Thyroid gland (tissue), 4 donors: ENCODE data around the gene CHMP6. TPM values are rescaled to one million over a fixed set of nuclear protein-coding genes. Genes with fewer than 3 reads are reported as not detected.

Source experiments
- DNase-seq, 2 donors: peaks; one replicate each; pipeline ENCODE4 v3.0.0-alpha.2; 2019
- H3K27ac ChIP-seq, 3 donors: fragments of 200-600 bp; sonication (generic); 1 replicate in 2 of 3; 2 replicates in 1 of 3; pipeline ENCODE4 v1.5.1; 2016 to 2019; ENCODE audit warnings: mild to moderate bottlenecking in 1 of 3, moderate library complexity in 1 of 3
- H3K27me3 ChIP-seq: fragments of 200-600 bp; sonication (generic); one replicate; pipeline ENCODE4 v1.5.1; 2019
- H3K36me3 ChIP-seq, 2 donors: fragments of 200-600 bp; sonication (generic); one replicate each; pipeline ENCODE4 v1.5.1; 2016 to 2019
- H3K4me1 ChIP-seq, 2 donors: fragments of 200-600 bp; sonication (generic); one replicate each; pipeline ENCODE4 v1.5.1; 2017 to 2019
- H3K4me3 ChIP-seq, 3 donors: fragments of 200-600 bp; sonication (generic); replicated peaks in 1 of 3; 1 replicate in 2 of 3; 2 replicates in 1 of 3; pipeline ENCODE4 v1.5.1; 2016; ENCODE audit warnings: mild to moderate bottlenecking in 1 of 3
- H3K9me3 ChIP-seq: fragments of 200-600 bp; sonication (generic); one replicate; pipeline ENCODE4 v1.5.1; 2017
- CTCF ChIP-seq, 6 experiments: fragments of 200-600 bp in 3 of 6; fragments of 450-650 bp in 3 of 6; sonication (generic) in 3 of 6; IDR thresholded peaks; one replicate each; pipeline ENCODE4 v1.5.1; 2016 to 2019; ENCODE audit warnings: antibody characterized with exemption in 6 of 6, mild to moderate bottlenecking in 2 of 6, inconsistent platforms in 1 of 6, moderate library complexity in 1 of 6
- POLR2A ChIP-seq, 2 donors: fragments of 450-650 bp; IDR thresholded peaks; one replicate each; pipeline ENCODE4 v1.6.1; 2017; ENCODE audit warnings: antibody characterized with exemption in 2 of 2, mild to moderate bottlenecking in 2 of 2, moderate library complexity in 1 of 2
- whole genome bisulfite sequencing, 2 donors: methylation state at CpG; one replicate each; pipeline ENCODE4 v1.1.5; 2017; 5-methylcytosine and 5-hydroxymethylcytosine counted together
- intact Hi-C: fragments of 100-400 bp; cut with DNase I; formaldehyde crosslinking; loops from one replicate; pipeline ENCODE4 v1.15.1; 2023
- total RNA-seq, 4 donors: library from RNA; depleted of rRNA; stranded (reverse); fragments of >200 nt; gene quantifications; one replicate each; pipeline ENCODE4 v1.2.3, GENCODE V29; 2016

The CHMP6 gene
- total RNA-seq, 4 donors from 2014 or later: 19.5 to 37.8 (median 27.8) TPM

GRCh38 chr17:80945736-80946135, 45.9 kb upstream of the CHMP6 start:
- WGBS, 2 donors: 92 to 95% methylated on average over 17 of the region's 17 CpGs
- H3K36me3 ChIP-seq: peaks cover 0 to 7% of the 10 kb centered on the region in 2 donors
- H3K27me3 ChIP-seq: no peaks in the 10 kb centered on the region
- H3K9me3 ChIP-seq: no peaks in the 10 kb centered on the region
- no peak for DNase-seq
- TF ChIP-seq POLR2A (IDR thresholded peaks at IDR 0.05) (no peak), CTCF (IDR thresholded peaks at IDR 0.05) (no peak)
- H3K4me1 ChIP-seq: peaks cover 0 to 16% of the 10 kb centered on the region in 2 donors
- no peak overlapping the region for H3K27ac ChIP-seq
- intact Hi-C loops: no loop called here
- no peak overlapping the region for H3K4me3 ChIP-seq

- 98% methylated on average over 8 of the region's 8 CpGs for WGBS, 2 donors
- H3K27ac ChIP-seq: no peak overlapping the region
- peaks cover 0 to 16% of the 10 kb centered on the region in 2 donors for H3K4me1 ChIP-seq
- TF ChIP-seq CTCF (IDR thresholded peaks at IDR 0.05): no peak
- TF ChIP-seq POLR2A (IDR thresholded peaks at IDR 0.05): no peak
- no peak overlapping the region for H3K4me3 ChIP-seq
- no peak for DNase-seq
- H3K27me3 ChIP-seq: no peaks in the 10 kb centered on the region
- intact Hi-C loops: no loop called here
- peaks cover 0 to 7% of the 10 kb centered on the region in 2 donors for H3K36me3 ChIP-seq
- no peaks in the 10 kb centered on the region for H3K9me3 ChIP-seq
Measured at GRCh38 chr17:80946449-80946848, 45.2 kb upstream of the CHMP6 start.

GRCh38 chr17:80947200-80947940, 44.3 kb upstream of the CHMP6 start:
- Histone ChIP-seq H3K27ac (no peak overlapping the region), H3K27me3 (no peaks in the 10 kb centered on the region), H3K36me3 (peaks cover 0 to 7% of the 10 kb centered on the region in 2 donors), H3K4me3 (no peak overlapping the region), H3K9me3 (no peaks in the 10 kb centered on the region), H3K4me1 (peaks cover 0 to 9% of the 10 kb centered on the region in 2 donors)
- no peak for TF ChIP-seq POLR2A (IDR thresholded peaks at IDR 0.05)
- TF ChIP-seq CTCF (IDR thresholded peaks at IDR 0.05): no peak
- WGBS, 2 donors: 91 to 93% methylated on average over 20 to 21 of the region's 21 CpGs
- no peak for DNase-seq
- intact Hi-C loops: no loop called here

- no peak overlapping the region for H3K27ac ChIP-seq
- H3K4me1 ChIP-seq: peaks cover 0 to 1% of the 10 kb centered on the region in 2 donors
- DNase-seq: no peak
- H3K27me3 ChIP-seq: no peaks in the 10 kb centered on the region
- TF ChIP-seq CTCF (IDR thresholded peaks at IDR 0.05) (no peak), POLR2A (IDR thresholded peaks at IDR 0.05) (no peak)
- peaks cover 0 to 7% of the 10 kb centered on the region in 2 donors for H3K36me3 ChIP-seq
- intact Hi-C loops: no loop called here
- H3K9me3 ChIP-seq: no peaks in the 10 kb centered on the region
- no peak overlapping the region for H3K4me3 ChIP-seq
- 89 to 92% methylated on average over 41 to 43 of the region's 48 CpGs for WGBS, 2 donors
Measured at GRCh38 chr17:80948019-80948975, 43.3 kb upstream of the CHMP6 start.
